KMS-11 (cell line): ENCODE data around the gene AKAP13.

ENCODE experiments used
- H2AFZ ChIP-seq: fragments of 200-600 bp; sonication (generic); 2 replicates; pipeline ENCODE4 v1.6.1; 2016; ENCODE audit warnings: antibody characterized with exemption, mixed run types, low read depth
- H3K27ac ChIP-seq: fragments of 200-600 bp; sonication (generic); 2 replicates; pipeline ENCODE4 v1.6.1; 2016; ENCODE audit warnings: mild to moderate bottlenecking, mixed run types
- H3K27me3 ChIP-seq: fragments of 200-600 bp; sonication (generic); 2 replicates; pipeline ENCODE4 v1.6.1; 2017; ENCODE audit warnings: mild to moderate bottlenecking, low read depth, mixed run types, moderate library complexity; ENCODE audit not compliant: insufficient read depth
- H3K36me3 ChIP-seq: fragments of 200-600 bp; sonication (generic); 2 replicates; pipeline ENCODE4 v1.6.1; 2017; ENCODE audit warnings: mild to moderate bottlenecking, mixed run types; ENCODE audit not compliant: insufficient read depth
- H3K4me1 ChIP-seq: fragments of 200-600 bp; sonication (generic); 2 replicates; pipeline ENCODE4 v1.6.1; 2016; ENCODE audit warnings: mild to moderate bottlenecking, low read depth, mixed run types; ENCODE audit not compliant: poor library complexity, severe bottlenecking
- H3K4me2 ChIP-seq: fragments of 200-600 bp; sonication (generic); 2 replicates; pipeline ENCODE4 v1.7.0; 2016; ENCODE audit warnings: mild to moderate bottlenecking, mixed run types
- H3K4me3 ChIP-seq: fragments of 200-600 bp; sonication (generic); IDR thresholded peaks from 2 replicates; pipeline ENCODE4 v1.6.1; 2017; ENCODE audit warnings: low read depth, low read length, mixed read lengths; ENCODE audit not compliant: insufficient read depth
- H3K79me2 ChIP-seq: fragments of 200-600 bp; sonication (generic); 2 replicates; pipeline ENCODE4 v1.6.1; 2016; ENCODE audit warnings: low read depth, mixed run types; ENCODE audit not compliant: insufficient read depth
- H3K9ac ChIP-seq: fragments of 200-600 bp; sonication (generic); 2 replicates; pipeline ENCODE4 v1.6.1; 2016; ENCODE audit warnings: mild to moderate bottlenecking, mixed run types
- H4K20me1 ChIP-seq: fragments of 200-600 bp; sonication (generic); 2 replicates; pipeline ENCODE4 v1.6.1; 2016; ENCODE audit warnings: mild to moderate bottlenecking, mixed run types; ENCODE audit not compliant: insufficient read depth
- CTCF ChIP-seq: fragments of 200-600 bp; sonication (generic); conservative IDR thresholded peaks from 2 replicates; pipeline ENCODE4 v1.6.1; 2017; ENCODE audit warnings: low read depth, mild to moderate bottlenecking, antibody characterized with exemption, low read length, moderate library complexity, mixed read lengths

The AKAP13 gene

GRCh38 chr15:85389772-85390171, 9.4 kb downstream of the AKAP13 start:
- Histone ChIP-seq H3K36me3 (no peaks in the 10 kb centered on the region), H3K4me3 (no peak overlapping the region), H4K20me1 (no peaks in the 10 kb centered on the region), H3K4me1 (peaks cover 4% of the 10 kb centered on the region), H2AFZ (no peak overlapping the region), H3K9ac (no peak overlapping the region), H3K27ac (no peak overlapping the region), H3K79me2 (peaks cover 19% of the 10 kb centered on the region; the same call in 1 of the 2 replicates), H3K4me2 (no peak overlapping the region), H3K27me3 (no peaks in the 10 kb centered on the region)
- no peak for TF ChIP-seq CTCF

- H2AFZ ChIP-seq = no peak overlapping the region
- peaks cover 23% of the 10 kb centered on the region for H3K79me2 ChIP-seq
- no peaks in the 10 kb centered on the region for H3K36me3 ChIP-seq
- no peak overlapping the region for H3K4me2 ChIP-seq
- no peak overlapping the region for H3K9ac ChIP-seq
- no peak overlapping the region for H3K4me3 ChIP-seq
- H3K4me1 ChIP-seq = peaks cover 24% of the 10 kb centered on the region
- H3K27me3 ChIP-seq = no peaks in the 10 kb centered on the region
- no peak for TF ChIP-seq CTCF
- H4K20me1 ChIP-seq = no peaks in the 10 kb centered on the region
- no peak overlapping the region for H3K27ac ChIP-seq
These were observed 12.8 kb downstream of the AKAP13 start for GRCh38 chr15:85393210-85393609.

GRCh38 chr15:85394554-85395333, 14.3 kb downstream of the AKAP13 start:
- H3K79me2 ChIP-seq = peaks cover 18% of the 10 kb centered on the region
- H3K4me3 ChIP-seq = no peak overlapping the region
- no peak overlapping the region for H3K27ac ChIP-seq
- no peaks in the 10 kb centered on the region for H3K27me3 ChIP-seq
- H3K36me3 ChIP-seq = no peaks in the 10 kb centered on the region
- TF ChIP-seq CTCF = no peak
- H3K9ac ChIP-seq = no peak overlapping the region
- peaks cover 24% of the 10 kb centered on the region for H3K4me1 ChIP-seq
- H3K4me2 ChIP-seq = no peak overlapping the region
- no peak overlapping the region for H2AFZ ChIP-seq
- H4K20me1 ChIP-seq = no peaks in the 10 kb centered on the region; the same call in 1 of the 2 replicates

GRCh38 chr15:85396554-85396953, 16.2 kb downstream of the AKAP13 start:
- H3K4me3 ChIP-seq = no peak overlapping the region

More at GRCh38 chr15:85396554-85396953, 16.2 kb downstream of the AKAP13 start:
- H3K27ac ChIP-seq = no peak overlapping the region
- H3K36me3 ChIP-seq = no peaks in the 10 kb centered on the region
- no peak overlapping the region for H3K9ac ChIP-seq
- H3K79me2 ChIP-seq = peaks cover 16% of the 10 kb centered on the region
- no peaks in the 10 kb centered on the region; the same call in 1 of the 2 replicates for H4K20me1 ChIP-seq
- no peak overlapping the region for H2AFZ ChIP-seq
- peaks cover 24% of the 10 kb centered on the region for H3K4me1 ChIP-seq
- peak overlapping the region; percentile 13; the same call in 1 of the 2 replicates for H3K4me2 ChIP-seq
- TF ChIP-seq CTCF = no peak
- no peaks in the 10 kb centered on the region for H3K27me3 ChIP-seq
